ENCODE results near the gene GMNN.

The GMNN gene

GRCh38 chr6:24802271-24803059 lies 27.7 kb downstream of the GMNN start:
- DNase-seq = no peak

GRCh38 chr6:24807584-24807983 lies 32.8 kb downstream of the GMNN start:
- no peak for DNase-seq

- DNase-seq = no peak
Measured at GRCh38 chr6:24809728-24810127, 35.0 kb downstream of the GMNN start.

GRCh38 chr6:24818346-24818745 lies 43.6 kb downstream of the GMNN start:
- no peak for DNase-seq

- no peak for DNase-seq
Measured at GRCh38 chr6:24821860-24822444, 47.2 kb downstream of the GMNN start.

GRCh38 chr6:24822696-24823095 lies 48.0 kb downstream of the GMNN start:
- no peak for DNase-seq

GRCh38 chr6:24823185-24823584 lies 48.4 kb downstream of the GMNN start:
- DNase-seq = no peak

GRCh38 chr6:24824142-24824938 lies 49.6 kb downstream of the GMNN start:
- no peak for DNase-seq

- DNase-seq = no peak
Measured at GRCh38 chr6:24825130-24825630, 50.4 kb downstream of the GMNN start.

GRCh38 chr6:24827162-24827561 lies 52.4 kb downstream of the GMNN start:
- peak in 1 of 51 donors; percentile 36 for DNase-seq

- no peak for DNase-seq
Measured at GRCh38 chr6:24827970-24828369, 53.2 kb downstream of the GMNN start.

GRCh38 chr6:24829657-24830056 lies 54.9 kb downstream of the GMNN start:
- DNase-seq = no peak

GRCh38 chr6:24831771-24832716 lies 57.3 kb downstream of the GMNN start:
- DNase-seq = no peak

GRCh38 chr6:24832794-24833193 lies 58.1 kb downstream of the GMNN start:
- DNase-seq = no peak

- DNase-seq = no peak
Measured at GRCh38 chr6:24833711-24834386, 59.1 kb downstream of the GMNN start.
